ENCODE data around the gene EID2B.

EID2B gene

DNA sequence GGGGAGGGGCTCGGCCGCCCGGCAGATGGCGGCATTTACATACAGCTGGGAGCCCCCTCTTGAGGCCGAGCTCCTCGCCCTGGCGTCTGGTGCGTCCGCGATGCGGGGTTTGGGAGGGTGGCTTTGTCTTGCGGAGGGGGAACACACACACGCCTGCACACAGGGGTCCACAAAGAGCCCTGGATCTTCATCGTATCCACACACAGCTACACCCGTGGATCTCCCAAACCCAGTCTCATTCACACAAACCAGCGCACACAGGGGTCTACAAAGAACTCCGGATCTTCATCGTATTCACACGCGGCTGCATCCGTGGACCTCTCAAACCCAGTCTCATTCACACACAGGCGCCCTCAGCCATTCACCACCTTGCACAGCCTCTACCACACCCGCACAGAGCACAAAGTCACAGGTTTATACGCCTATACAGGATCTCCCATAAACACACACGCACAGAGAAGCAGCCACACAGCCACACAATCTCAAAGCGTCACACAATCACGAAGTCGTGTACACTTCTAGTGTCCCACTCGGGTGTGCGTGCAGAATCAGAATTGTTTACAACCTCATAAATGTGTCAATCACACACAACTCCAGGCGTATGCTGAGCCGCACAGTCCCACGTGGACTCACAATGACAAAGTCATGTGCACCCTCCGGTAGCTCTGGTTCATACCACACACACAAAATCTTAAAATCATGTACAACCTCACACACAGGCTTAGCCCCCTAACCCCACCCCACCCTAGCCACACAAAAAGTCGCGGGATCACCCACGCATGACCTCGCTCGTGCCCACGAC is 34.5 kb downstream of the EID2B start:
- DNase-seq = peak; percentile 75

DNA sequence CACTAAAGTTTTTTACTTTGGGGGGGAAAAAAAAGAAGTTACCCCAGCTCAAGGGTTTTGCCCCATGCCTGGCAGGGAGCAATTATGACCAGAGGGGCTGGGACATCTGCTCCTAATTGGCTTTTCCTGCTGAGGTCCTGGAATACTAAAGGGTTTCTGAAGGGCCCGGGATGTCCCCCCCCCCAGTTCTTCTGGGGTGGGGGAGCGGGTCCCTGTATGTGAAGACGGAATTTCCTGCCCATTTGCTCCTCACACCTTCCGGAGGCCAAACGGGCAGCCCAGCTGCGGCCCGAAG is 35.0 kb downstream of the EID2B start:
- no peak for DNase-seq

DNA sequence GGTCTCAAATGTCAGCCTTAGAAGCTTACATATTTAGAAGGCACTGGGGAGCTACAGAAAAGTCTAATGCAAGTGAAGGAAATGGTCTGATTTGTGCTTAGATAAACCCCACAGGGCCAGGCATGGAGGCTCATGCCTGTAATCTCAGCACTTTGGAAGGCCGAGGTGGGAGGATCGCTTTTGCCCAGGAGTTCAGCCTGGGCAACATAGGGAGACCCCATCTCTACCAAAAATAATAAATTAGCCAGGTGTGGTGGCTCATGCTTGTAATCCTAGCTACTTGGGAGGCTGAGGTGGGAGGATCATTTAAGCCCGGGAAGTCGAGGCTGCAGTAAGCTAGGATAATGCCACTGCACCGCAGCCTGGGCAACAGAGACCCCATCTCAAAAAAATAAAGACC is 36.6 kb downstream of the EID2B start:
- no peak for DNase-seq

DNA sequence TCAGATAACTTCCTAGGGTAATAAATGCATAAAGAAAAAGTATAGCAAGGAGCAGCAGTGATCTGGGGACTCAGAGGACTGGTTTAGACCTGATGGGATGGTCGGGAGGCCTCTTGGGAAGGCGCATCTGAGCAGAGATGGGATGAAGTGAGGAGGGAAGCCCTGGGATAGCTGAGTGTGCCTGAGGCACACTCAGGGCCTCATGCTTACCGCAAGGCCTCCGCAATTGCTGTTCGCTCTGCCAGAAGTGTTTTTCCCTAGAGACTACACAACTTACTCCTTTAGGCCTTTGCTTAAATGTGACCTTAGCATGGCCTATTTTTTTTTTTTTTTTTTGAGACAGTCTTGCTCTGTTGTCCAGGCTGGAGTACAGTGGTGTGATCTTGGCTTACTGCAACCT is 38.0 kb downstream of the EID2B start:
- no peak for DNase-seq

DNA sequence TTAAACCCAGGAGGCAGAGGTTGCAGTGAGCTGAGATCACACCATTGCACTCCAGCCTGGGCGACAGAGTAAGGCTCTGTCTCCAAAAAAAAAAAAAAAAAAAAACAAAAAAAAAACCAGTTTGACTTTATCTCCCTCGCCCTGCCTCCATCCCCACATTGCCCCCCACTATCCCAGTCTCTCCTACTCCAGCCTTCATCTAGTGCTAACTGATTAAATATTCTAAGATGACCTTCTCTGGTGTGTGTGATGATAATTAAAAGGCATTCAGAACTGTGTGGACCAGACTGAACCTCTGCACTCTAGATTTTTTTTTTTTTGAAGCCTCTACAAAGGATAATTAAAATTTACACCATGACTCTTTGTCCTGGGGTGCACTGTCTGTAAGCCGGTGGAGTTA is 39.9 kb downstream of the EID2B start:
- no peak for DNase-seq

DNA sequence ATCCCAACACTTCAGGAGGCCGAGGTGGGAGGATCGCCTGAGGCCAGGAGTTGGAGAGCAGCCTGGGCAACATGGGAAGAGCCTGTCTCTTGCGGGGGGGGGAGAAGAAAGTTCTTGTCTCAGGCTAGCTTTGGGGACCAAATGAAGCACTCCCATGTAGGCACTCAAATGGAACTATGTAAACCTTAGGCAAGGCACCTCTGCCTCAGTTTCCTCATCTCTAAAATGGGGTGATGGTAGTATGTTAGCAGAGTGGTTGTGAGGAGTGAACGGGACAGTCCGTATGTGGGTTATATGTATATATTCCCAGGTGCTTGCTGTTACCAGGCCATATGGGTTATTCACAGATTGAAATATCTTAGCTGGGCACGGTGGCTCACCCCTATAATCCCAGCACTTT is 40.4 kb downstream of the EID2B start:
- DNase-seq = no peak

DNA sequence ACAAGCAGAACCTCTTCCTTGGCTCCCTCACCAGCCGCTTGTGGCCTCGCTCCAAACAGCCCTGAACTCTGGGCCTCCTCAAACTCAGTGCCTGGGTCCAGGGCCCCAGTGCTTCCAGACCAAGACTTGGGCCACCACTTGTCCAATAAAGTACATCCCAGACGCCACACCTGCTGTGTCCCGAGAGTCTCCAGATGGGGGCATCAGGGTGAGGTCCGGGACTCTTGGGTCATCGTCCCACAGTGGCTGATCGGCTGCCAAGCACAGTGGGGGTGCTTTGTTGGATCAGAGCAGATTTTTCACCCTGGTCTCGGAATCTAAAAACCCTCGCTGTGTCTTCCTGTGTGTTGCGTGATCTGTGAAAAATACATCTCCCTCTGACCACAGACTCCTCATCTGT is 42.9 kb downstream of the EID2B start:
- DNase-seq = no peak

DNA sequence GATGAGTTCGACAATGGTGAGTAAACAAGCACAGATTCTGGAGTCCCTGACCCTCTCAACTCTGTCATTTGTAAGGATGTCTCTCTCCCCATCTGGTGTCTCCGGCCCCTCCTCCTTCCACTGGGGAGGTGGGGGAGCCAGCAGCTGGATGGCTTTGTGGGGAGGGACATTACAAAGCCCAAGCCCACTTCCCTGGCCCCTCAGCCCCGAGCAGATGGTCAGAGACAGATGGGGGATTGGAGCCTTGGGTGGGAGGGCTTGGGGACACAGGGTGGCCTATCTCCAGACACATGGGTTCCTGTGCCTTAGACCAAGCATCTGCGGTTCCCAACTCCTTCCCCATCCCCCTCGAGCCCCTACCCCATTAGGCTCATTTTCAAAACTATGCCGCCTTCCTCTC is 49.5 kb downstream of the EID2B start:
- DNase-seq = no peak

DNA sequence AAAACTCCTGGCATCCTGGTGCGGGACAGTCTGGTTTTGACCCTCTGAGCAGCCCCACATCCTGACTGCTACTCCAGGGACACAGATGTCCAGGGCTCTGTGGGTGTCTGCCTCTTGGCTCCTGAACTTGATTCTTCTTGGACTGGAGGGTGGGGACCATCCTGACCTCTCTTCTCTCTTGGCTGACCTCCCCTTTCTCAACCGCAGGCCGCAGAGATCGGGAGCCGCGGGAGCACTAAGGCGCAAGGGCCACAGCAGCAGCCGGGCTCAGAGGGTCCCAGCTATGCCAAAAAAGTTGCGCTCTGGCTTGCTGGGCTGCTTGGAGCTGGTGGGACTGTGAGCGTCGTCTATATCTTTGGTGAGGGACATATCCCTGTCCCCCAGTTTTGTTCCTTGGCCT is 51.0 kb downstream of the EID2B start:
- no peak for DNase-seq

DNA sequence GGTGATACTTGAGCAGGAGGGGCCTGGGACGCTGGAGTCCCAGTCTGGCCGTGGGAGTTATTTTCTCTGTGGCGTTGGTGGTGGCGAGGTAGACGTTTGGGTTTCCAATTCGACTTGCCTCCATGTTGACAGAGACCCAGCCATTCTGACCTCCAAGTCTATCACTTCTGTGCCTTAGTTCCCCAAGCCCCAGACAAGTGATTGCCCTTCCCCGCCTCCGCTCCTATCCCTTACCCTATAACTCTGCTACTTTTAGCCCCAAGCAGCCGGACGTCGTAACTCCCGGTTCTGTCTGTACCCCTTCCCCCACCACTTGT is 51.5 kb downstream of the EID2B start:
- no peak for DNase-seq
